Ishikawa (cell line): Measurements from ENCODE around the gene ETV6.

Experiments
- CEBPB ChIP-seq: IDR thresholded peaks from 2 replicates; pipeline ENCODE4 v1.6.1; 2012
- CREB1 ChIP-seq: IDR thresholded peaks from 2 replicates; pipeline ENCODE4 v1.6.1; 2012; ENCODE audit warnings: low read depth
- EGR1 ChIP-seq: IDR thresholded peaks from 2 replicates; pipeline ENCODE4 v1.6.1; 2012
- EP300 ChIP-seq: IDR thresholded peaks from 2 replicates; pipeline ENCODE4 v1.6.1; 2012; ENCODE audit warnings: borderline replicate concordance
- FOXM1 ChIP-seq: IDR thresholded peaks from 2 replicates; pipeline ENCODE4 v1.6.1; 2012; ENCODE audit warnings: low read depth, borderline replicate concordance
- MAX ChIP-seq: IDR thresholded peaks from 2 replicates; pipeline ENCODE4 v1.6.1; 2012
- NFIC ChIP-seq: IDR thresholded peaks from 2 replicates; pipeline ENCODE4 v1.6.1; 2012
- RAD21 ChIP-seq: IDR thresholded peaks from 2 replicates; pipeline ENCODE4 v1.6.1; 2012; ENCODE audit warnings: low read depth
- TAF1 ChIP-seq: IDR thresholded peaks from 2 replicates; pipeline ENCODE4 v1.6.1; 2012; ENCODE audit warnings: low read depth, mild to moderate bottlenecking
- TCF12 ChIP-seq: IDR thresholded peaks from 2 replicates; pipeline ENCODE4 v1.6.1; 2012; ENCODE audit warnings: low read depth
- TEAD4 ChIP-seq: IDR thresholded peaks from 2 replicates; pipeline ENCODE4 v1.6.1; 2012
- YY1 ChIP-seq: IDR thresholded peaks from 2 replicates; pipeline ENCODE4 v1.6.1; 2012; ENCODE audit warnings: low read depth
- ZBTB7A ChIP-seq: IDR thresholded peaks from 2 replicates; pipeline ENCODE4 v1.6.1; 2012; ENCODE audit warnings: low read depth
- TF ChIP-seq, protein P1 (sequence below): IDR thresholded peaks from 2 replicates; pipeline ENCODE4 v1.6.1; 2012; ENCODE audit warnings: low read depth, mild to moderate bottlenecking
- TF ChIP-seq, protein P2 (sequence below): IDR thresholded peaks from 2 replicates; pipeline ENCODE4 v1.6.1; 2012

The ETV6 gene

GRCh38 chr12:11684811-11685210 is 35.3 kb downstream of the ETV6 start:
- TF ChIP-seq EP300 = no peak
- TF ChIP-seq, protein P1, sequence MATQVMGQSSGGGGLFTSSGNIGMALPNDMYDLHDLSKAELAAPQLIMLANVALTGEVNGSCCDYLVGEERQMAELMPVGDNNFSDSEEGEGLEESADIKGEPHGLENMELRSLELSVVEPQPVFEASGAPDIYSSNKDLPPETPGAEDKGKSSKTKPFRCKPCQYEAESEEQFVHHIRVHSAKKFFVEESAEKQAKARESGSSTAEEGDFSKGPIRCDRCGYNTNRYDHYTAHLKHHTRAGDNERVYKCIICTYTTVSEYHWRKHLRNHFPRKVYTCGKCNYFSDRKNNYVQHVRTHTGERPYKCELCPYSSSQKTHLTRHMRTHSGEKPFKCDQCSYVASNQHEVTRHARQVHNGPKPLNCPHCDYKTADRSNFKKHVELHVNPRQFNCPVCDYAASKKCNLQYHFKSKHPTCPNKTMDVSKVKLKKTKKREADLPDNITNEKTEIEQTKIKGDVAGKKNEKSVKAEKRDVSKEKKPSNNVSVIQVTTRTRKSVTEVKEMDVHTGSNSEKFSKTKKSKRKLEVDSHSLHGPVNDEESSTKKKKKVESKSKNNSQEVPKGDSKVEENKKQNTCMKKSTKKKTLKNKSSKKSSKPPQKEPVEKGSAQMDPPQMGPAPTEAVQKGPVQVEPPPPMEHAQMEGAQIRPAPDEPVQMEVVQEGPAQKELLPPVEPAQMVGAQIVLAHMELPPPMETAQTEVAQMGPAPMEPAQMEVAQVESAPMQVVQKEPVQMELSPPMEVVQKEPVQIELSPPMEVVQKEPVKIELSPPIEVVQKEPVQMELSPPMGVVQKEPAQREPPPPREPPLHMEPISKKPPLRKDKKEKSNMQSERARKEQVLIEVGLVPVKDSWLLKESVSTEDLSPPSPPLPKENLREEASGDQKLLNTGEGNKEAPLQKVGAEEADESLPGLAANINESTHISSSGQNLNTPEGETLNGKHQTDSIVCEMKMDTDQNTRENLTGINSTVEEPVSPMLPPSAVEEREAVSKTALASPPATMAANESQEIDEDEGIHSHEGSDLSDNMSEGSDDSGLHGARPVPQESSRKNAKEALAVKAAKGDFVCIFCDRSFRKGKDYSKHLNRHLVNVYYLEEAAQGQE = no peak
- no peak for TF ChIP-seq CEBPB
- no peak for TF ChIP-seq MAX
- TF ChIP-seq FOXM1 = no peak
- TF ChIP-seq CREB1 = no peak
- TF ChIP-seq, protein P2, sequence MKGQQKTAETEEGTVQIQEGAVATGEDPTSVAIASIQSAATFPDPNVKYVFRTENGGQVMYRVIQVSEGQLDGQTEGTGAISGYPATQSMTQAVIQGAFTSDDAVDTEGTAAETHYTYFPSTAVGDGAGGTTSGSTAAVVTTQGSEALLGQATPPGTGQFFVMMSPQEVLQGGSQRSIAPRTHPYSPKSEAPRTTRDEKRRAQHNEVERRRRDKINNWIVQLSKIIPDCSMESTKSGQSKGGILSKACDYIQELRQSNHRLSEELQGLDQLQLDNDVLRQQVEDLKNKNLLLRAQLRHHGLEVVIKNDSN = no peak
- no peak for TF ChIP-seq ZBTB7A
- TF ChIP-seq TCF12 = no peak
- no peak for TF ChIP-seq NFIC
- no peak for TF ChIP-seq TEAD4
- TF ChIP-seq TAF1 = no peak
- TF ChIP-seq RAD21 = no peak
- no peak for TF ChIP-seq EGR1
- no peak for TF ChIP-seq YY1

DNA sequence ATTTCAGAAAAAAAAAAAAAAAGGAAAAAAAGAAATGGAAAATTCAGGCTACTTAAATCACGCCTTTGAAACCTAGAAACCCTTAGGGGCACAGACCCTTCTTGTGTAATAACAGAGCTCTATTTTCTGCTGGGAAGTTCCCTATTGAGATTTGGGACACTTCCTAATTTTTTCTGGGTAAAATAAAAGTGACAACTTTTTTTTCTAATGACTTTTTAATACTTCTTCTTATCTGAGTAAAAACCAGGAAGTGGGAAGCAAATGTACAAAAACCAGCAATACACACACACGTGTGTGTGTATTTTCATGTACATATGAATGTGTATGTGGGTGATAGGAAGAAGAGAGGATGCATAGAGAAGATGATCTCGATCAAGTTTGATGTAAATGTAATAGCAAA is 35.8 kb downstream of the ETV6 start:
- TF ChIP-seq MAX = no peak
- no peak for TF ChIP-seq NFIC
- no peak for TF ChIP-seq EP300
- TF ChIP-seq CREB1 = no peak
- TF ChIP-seq, protein P1 = no peak
- no peak for TF ChIP-seq RAD21
- no peak for TF ChIP-seq TEAD4
- no peak for TF ChIP-seq FOXM1
- no peak for TF ChIP-seq YY1
- no peak for TF ChIP-seq CEBPB
- TF ChIP-seq TAF1 = no peak
- no peak for TF ChIP-seq EGR1
- TF ChIP-seq TCF12 = no peak
- TF ChIP-seq, protein P2 = no peak
- no peak for TF ChIP-seq ZBTB7A

DNA sequence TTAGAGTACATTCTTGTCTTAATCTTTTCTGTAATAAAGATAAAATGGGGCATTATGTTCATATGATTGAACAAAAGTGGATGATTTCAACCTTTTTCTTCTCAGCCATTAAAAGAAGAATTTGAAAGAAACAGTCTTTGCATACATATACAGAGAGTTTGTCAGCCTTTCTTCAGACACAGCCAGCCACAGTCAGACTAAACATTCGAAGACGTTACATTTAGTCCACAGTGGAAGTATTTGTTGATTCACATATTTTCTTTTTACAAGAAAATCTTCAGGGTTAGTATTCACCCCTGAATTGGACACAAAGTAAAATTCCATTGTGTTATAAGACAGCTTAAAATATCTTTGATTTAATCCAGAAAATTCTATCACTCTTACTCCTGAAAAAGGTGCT is 36.2 kb downstream of the ETV6 start:
- TF ChIP-seq TCF12 (no peak), TAF1 (no peak), CREB1 (no peak), YY1 (no peak), ZBTB7A (no peak), EP300 (no peak), MAX (no peak), RAD21 (no peak), FOXM1 (no peak)
- TF ChIP-seq, protein P2 = no peak
- TF ChIP-seq, protein P1 = no peak

DNA sequence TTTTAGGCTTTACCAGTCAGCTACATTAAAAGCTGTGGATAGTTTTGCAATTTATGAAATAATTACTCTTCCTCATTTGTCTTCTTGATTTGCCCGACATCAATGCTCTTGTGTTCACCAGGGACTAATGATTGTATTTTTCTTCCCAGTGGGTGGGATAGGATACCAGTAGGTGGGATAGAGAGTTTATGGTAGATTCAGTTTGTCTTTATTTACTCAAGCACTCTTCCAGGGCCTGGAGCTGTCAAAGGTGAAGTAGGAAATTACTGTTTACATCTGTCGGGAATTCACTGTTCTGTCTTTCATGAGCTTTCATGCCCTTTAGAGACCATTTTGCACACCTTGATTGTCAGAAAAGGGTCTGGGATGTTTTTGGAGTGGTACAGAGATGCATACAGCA is 36.6 kb downstream of the ETV6 start:
- TF ChIP-seq, protein P2 = no peak
- TF ChIP-seq TCF12 = no peak
- no peak for TF ChIP-seq EGR1
- no peak for TF ChIP-seq TAF1
- no peak for TF ChIP-seq TEAD4
- no peak for TF ChIP-seq MAX
- TF ChIP-seq RAD21 = no peak
- no peak for TF ChIP-seq ZBTB7A
- TF ChIP-seq CREB1 = no peak
